22Rv1 (cell line): ENCODE data around the gene CLIC4.
"Not testable (repeated sequence)": the region's sequence is repeated elsewhere in the genome, so short reads cannot be mapped to it uniquely, and the experiment has no call there.

Source experiments
- H3K27ac ChIP-seq: fragments of 450-650 bp; 2 replicates; pipeline ENCODE4 v1.5.1; 2017
- ZFX ChIP-seq: fragments of 450-650 bp; IDR thresholded peaks from 2 replicates; pipeline ENCODE4 v1.6.1; 2017; ENCODE audit warnings: antibody characterized with exemption, borderline replicate concordance
- TF ChIP-seq, protein P1 (sequence below): fragments of 450-650 bp; IDR thresholded peaks from 2 replicates; pipeline ENCODE4 v1.5.1; 2017; ENCODE audit warnings: mild to moderate bottlenecking

The CLIC4 gene

DNA sequence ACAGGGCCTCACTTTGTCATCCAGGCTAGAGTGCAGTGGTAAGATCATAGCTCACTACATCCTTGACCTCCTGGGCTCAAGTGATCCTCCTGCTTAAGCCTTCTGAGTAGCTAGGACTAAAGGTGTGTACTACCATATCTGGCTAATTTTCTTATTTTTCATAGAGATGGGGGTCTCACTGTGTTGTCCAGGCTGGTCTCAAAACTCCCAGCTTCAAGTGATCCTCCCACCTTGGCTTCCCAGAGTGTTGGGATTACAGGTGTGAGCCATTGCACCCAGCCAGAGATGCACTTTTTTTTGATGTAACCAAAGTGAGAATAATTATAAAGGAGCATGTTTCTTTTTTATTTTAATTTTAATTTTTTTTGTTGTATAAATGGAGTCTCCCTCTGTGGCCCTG lies 28.4 kb downstream of the CLIC4 start:
- TF ChIP-seq, protein P1, sequence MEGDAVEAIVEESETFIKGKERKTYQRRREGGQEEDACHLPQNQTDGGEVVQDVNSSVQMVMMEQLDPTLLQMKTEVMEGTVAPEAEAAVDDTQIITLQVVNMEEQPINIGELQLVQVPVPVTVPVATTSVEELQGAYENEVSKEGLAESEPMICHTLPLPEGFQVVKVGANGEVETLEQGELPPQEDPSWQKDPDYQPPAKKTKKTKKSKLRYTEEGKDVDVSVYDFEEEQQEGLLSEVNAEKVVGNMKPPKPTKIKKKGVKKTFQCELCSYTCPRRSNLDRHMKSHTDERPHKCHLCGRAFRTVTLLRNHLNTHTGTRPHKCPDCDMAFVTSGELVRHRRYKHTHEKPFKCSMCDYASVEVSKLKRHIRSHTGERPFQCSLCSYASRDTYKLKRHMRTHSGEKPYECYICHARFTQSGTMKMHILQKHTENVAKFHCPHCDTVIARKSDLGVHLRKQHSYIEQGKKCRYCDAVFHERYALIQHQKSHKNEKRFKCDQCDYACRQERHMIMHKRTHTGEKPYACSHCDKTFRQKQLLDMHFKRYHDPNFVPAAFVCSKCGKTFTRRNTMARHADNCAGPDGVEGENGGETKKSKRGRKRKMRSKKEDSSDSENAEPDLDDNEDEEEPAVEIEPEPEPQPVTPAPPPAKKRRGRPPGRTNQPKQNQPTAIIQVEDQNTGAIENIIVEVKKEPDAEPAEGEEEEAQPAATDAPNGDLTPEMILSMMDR: no peak
- no peak overlapping the region for H3K27ac ChIP-seq

DNA sequence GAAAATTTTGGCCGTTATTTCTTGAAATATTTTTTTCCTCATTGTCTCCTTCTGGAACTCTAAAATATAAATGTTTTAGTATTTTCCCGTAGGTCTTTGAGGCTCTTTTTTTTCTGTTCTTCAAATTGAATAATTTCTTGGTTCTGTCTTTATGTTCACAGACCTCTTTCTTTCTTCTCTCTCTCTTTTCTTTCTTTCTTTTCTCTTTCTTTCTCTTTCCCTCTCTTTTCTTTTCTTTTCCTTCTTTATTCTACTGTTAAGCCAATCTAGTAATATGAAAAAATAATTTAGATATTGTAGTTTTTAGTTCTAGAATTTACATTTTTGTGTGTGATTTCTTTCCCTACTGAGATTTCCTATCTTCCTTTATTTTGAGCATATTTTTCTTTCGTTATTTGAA lies 30.1 kb downstream of the CLIC4 start:
- no peak overlapping the region for H3K27ac ChIP-seq
- TF ChIP-seq ZFX: no peak
- TF ChIP-seq, protein P1: no peak

DNA sequence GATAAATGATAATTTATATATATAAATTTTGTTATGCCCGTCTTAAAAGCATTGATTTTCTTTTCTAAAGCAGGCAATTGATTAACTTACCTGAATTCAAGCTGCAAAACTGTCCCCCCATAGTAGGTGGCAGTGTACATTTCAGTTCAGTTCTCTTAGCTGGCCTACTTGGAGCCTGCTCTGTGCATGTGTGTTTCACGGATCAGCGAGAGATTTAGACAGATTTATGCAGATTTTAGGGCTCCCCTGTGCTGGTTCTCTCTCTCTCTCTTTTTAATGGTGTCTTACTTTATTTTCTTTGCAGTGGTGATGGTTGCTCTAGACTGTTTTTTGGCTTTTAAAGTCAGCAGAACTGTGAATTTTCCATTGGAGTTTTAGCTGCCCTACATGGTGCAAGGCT lies 30.7 kb downstream of the CLIC4 start:
- H3K27ac ChIP-seq: no peak overlapping the region
- no peak for TF ChIP-seq ZFX
- TF ChIP-seq, protein P1: no peak

DNA sequence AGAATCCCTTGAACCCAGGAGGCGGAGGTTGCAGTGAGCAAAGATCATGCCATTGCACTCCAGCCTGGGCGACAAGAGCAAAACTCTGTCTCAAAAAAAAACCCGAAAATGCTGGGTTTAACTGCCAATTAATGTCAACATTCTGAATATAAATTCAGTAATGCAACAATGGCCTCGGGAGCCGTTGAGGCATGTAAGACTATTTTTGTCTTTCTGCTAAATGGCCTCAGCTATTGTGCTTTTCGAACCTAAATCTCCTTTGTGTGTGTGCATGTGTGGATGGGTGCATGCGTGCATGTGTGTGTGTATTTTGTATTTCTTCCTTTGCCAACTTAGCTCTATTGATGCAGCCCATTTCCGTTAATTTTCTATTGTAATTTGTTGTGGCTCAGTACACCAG lies 31.6 kb downstream of the CLIC4 start:
- TF ChIP-seq ZFX: no peak
- TF ChIP-seq, protein P1: no peak
- no peak overlapping the region for H3K27ac ChIP-seq

DNA sequence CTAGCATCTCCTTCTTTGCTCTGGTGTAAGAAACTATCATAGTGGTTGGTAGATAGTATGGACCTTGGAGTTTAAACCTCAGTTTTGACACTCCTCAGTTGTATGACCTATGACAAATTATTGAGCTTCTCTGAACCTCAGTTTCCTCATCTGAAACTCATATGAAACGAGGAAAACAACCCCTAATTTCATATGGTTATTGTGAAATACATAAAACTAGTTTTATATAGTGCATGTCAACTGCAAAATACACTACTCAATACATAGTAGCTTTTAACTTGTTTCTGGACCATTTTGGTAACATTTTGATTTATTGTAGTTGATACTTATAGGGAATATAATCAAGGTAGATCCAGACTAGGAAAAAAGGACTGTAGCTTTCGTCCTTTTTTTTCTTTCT lies 32.9 kb downstream of the CLIC4 start:
- no peak overlapping the region for H3K27ac ChIP-seq
- TF ChIP-seq ZFX: no peak
- TF ChIP-seq, protein P1: no peak

DNA sequence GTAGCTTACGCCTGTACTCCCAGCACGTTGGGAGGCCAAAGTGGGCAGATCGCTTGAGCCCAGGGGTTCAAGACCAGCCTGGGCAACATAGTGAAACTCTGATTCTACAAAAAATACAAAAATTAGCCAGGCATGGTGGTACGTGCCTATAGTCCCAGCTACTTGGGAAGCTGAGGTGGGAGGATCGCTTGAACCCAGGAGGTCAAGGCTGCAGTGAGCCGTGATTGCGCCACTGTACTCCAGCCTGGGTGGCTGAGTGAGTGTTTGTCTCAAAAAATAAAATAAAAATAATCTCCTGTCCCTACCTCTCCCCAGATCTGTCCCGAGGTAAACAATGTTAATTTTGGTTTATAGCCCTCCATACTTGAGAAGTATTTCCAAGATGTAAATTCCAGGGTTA lies 34.0 kb downstream of the CLIC4 start:
- H3K27ac ChIP-seq: not testable (repeated sequence)

DNA sequence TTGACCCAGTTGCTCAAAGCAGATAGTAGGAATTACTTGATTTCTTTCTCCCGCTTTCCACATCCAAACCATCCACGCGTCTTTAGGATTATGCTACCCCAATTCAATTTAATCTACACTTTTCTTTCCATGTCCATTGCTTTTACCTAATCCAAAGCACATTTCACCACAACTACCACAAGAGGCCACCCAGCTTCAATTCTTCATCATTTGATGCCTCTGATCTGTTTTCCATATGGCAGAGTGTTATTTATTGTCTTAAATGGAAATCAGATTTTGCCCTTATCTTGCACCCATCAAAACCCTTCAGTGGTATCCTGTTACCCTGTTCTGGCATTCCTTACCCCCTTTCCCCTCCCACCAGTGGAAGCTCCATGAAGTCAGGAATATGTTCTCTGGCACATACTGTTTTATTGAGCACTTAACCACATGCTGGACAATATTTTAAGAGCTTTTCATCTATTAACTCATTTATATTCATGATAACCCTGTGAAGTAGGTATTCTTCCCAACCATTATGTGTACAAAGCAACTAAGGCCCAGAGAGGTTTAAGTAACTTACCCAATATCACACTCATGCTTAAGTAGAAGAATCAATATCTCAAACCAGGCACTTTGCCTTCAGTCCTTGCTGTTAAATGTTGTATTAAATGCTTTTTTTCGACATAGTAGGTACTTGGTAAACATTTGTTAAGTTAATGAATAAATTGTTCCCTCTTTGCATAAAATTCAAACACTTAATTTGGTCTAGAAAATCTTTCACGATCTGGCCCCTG lies 34.6 kb downstream of the CLIC4 start:
- TF ChIP-seq ZFX: no peak
- TF ChIP-seq, protein P1: no peak
- no peak overlapping the region for H3K27ac ChIP-seq

DNA sequence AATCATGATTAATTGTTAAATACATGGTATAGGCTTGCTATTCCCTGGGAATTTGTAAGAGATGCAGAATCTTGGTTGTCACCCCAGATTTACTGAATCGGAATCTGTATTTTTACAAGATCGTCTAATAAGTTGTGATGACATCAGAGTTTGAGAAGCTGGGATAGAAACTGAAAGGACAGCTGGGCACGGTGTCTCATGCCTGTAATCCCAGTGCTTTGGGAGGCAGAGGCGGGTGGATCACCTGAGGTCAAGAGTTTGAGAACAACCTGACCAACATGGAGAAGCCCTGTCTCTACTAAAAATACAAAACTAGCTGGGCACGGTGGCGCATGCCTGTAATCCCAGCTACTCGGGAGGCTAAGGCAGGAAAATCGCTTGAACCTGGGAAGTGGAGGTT lies 35.4 kb downstream of the CLIC4 start:
- not testable (repeated sequence) for H3K27ac ChIP-seq
